ENCODE results near the gene NMBR.
"Not testable (repeated sequence)": the region's sequence is repeated elsewhere in the genome, so short reads cannot be mapped to it uniquely, and the experiment has no call there.

The NMBR gene

DNA sequence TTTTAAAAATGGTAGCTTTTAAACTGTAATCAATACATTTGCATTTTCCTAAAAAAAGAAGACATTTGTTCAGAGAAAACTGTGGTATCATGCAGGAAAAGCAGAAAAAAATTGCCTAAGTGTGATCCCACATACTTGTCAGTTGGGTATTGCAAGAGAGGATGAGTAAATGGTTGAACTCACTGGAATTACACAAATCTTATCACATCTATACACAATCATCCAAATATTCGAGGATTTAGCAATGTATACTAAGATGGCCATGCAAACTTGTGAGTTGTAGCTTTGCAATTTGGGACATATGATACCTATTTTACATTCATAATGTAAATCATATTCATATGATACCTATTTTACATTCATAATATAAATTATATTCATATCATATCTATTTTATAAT lies 72.4 kb downstream of the NMBR start:
- no peak for DNase-seq (ENCODE audit: low spot score)
- in situ Hi-C loops (cut with MboI; ENCODE audit: low sequenced_read_pairs, unreplicated experiment), result no loop called here
- TF ChIP-seq CTCF (IDR thresholded peaks at IDR 0.05; ENCODE audit: borderline replicate concordance, control extremely low read depth, extremely low read depth, insufficient read depth, missing control alignments), result no peak

- TF ChIP-seq CTCF (IDR thresholded peaks at IDR 0.05; ENCODE audit: borderline replicate concordance, control extremely low read depth, extremely low read depth, insufficient read depth, missing control alignments), result no peak
- in situ Hi-C loops (cut with MboI; ENCODE audit: low sequenced_read_pairs, unreplicated experiment), result no loop called here
- no peak for DNase-seq (ENCODE audit: low spot score)
These were observed 74.9 kb downstream of the NMBR start for GRCh38 chr6:142071981-142072380.

DNA sequence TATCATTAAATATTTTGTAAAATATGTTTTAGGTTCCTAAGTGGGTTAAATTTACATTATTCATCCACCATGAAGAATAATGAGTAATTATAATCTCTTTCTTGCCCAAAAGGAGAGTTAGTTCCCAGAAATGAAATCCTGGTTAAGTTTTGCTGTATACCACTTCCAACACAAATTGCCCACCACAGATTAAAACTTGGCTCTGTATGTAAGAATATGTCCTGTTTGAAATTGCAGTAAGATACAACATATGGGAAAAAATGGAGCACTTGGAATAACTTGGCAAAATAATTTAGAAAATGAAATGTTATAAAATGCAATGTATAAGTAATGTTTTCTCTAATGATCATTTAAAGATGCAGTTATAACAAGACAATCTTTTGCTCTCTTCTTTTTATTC lies 78.5 kb downstream of the NMBR start:
- in situ Hi-C loops (cut with MboI; ENCODE audit: low sequenced_read_pairs, unreplicated experiment), result no loop called here
- no peak for TF ChIP-seq CTCF (IDR thresholded peaks at IDR 0.05; ENCODE audit: borderline replicate concordance, control extremely low read depth, extremely low read depth, insufficient read depth, missing control alignments)
- no peak for DNase-seq (ENCODE audit: low spot score)

DNA sequence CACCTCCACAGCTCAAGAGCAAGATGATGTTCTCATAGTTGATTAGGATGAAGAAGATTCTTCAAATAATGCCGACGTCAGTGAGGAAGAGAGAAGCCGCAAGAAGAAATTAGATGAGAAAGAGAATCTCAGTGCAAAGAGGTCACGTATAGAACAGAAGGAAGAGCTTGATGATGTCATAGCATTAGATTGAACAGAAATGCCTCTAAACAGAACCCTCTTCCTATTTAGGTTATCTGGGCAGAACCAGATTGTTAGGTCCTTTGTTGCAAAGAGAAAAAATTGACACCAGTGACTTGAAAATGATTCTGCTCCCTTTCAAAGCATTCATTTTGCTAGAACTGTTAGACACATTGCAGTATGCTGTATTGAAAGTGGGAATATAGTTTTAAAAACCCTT lies 84.1 kb downstream of the NMBR start:
- DNase-seq (ENCODE audit: low spot score); in situ Hi-C loops (cut with MboI; ENCODE audit: low sequenced_read_pairs, unreplicated experiment): not testable (repeated sequence)

GRCh38 chr6:142058551-142059290 lies 88.2 kb downstream of the NMBR start:
- no peak for TF ChIP-seq CTCF (IDR thresholded peaks at IDR 0.05; ENCODE audit: borderline replicate concordance, control extremely low read depth, extremely low read depth, insufficient read depth, missing control alignments)
- in situ Hi-C loops (cut with MboI; ENCODE audit: low sequenced_read_pairs, unreplicated experiment), result no loop called here
- DNase-seq (ENCODE audit: low spot score), result no peak

- no peak for TF ChIP-seq CTCF (IDR thresholded peaks at IDR 0.05; ENCODE audit: borderline replicate concordance, control extremely low read depth, extremely low read depth, insufficient read depth, missing control alignments)
- DNase-seq (ENCODE audit: low spot score), result no peak
- in situ Hi-C loops (cut with MboI; ENCODE audit: low sequenced_read_pairs, unreplicated experiment), result no loop called here
These were observed 91.7 kb downstream of the NMBR start for GRCh38 chr6:142055219-142055618.

DNA sequence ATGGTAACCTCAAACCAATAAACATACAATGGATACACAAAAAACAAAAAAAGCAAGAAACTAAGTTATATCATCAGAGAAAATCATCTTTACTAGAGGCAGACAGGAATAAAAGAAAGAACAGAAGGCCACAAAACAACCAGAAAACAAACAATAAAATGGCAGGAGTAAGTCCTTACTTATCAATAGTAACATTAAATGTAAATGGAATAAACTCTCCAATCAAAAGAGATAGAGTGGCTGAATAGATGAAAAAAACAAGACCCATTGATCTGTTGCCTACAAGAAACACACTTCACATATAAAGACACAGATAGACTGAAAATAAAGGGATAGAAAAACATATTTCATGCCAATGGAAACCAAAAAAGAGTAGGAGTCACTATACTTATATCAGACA lies 95.5 kb downstream of the NMBR start:
- no peak for DNase-seq (ENCODE audit: low spot score)
- in situ Hi-C loops (cut with MboI; ENCODE audit: low sequenced_read_pairs, unreplicated experiment), result no loop called here
- no peak for TF ChIP-seq CTCF (IDR thresholded peaks at IDR 0.05; ENCODE audit: borderline replicate concordance, control extremely low read depth, extremely low read depth, insufficient read depth, missing control alignments)

Measured in GM13976 (cell line).